Measurements from ENCODE around the gene ZNF738.

DNA sequence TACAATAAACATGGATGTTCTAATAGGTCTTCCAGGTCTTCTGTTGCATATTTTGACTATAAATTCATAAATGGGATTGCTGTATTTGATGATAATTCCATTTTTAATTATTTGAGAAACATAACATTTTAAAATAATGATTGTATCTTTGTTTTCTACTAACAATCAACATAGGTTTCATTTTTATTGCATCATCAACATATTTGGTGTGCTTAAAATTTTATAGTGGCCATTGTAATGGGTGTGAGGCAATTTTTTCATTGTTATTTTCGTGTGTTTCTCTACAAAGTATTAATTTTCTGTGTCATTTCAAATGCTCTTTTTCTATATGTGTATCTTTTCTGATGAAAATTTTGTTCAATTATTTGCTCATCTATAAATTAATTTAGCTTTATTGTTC is 51.4 kb downstream of the ZNF738 start:
- TF ChIP-seq, protein P1, sequence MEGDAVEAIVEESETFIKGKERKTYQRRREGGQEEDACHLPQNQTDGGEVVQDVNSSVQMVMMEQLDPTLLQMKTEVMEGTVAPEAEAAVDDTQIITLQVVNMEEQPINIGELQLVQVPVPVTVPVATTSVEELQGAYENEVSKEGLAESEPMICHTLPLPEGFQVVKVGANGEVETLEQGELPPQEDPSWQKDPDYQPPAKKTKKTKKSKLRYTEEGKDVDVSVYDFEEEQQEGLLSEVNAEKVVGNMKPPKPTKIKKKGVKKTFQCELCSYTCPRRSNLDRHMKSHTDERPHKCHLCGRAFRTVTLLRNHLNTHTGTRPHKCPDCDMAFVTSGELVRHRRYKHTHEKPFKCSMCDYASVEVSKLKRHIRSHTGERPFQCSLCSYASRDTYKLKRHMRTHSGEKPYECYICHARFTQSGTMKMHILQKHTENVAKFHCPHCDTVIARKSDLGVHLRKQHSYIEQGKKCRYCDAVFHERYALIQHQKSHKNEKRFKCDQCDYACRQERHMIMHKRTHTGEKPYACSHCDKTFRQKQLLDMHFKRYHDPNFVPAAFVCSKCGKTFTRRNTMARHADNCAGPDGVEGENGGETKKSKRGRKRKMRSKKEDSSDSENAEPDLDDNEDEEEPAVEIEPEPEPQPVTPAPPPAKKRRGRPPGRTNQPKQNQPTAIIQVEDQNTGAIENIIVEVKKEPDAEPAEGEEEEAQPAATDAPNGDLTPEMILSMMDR (IDR thresholded peaks at IDR 0.05; ENCODE audit: low read depth, low read length), result no peak
- no peak for TF ChIP-seq EZH2phosphoT487 (IDR thresholded peaks at IDR 0.05; ENCODE audit: low read depth)

Measured in OCI-LY3 (cell line).